Body of pancreas (tissue), 4 donors: Measurements from ENCODE around the gene GP2.

ENCODE experiments used
- CTCF ChIP-seq, 7 experiments: fragments of 450-650 bp in 4 of 7; fragments of 200-600 bp in 3 of 7; sonication (generic) in 3 of 7; IDR thresholded peaks; one replicate each; pipeline ENCODE4 v1.5.1; 2016 to 2019; ENCODE audit warnings: antibody characterized with exemption in 7 of 7
- POLR2A ChIP-seq, 3 donors: fragments of 450-650 bp; IDR thresholded peaks; one replicate each; pipeline ENCODE4 v1.6.1; 2016; ENCODE audit warnings: antibody characterized with exemption in 3 of 3, mild to moderate bottlenecking in 2 of 3

- TF ChIP-seq POLR2A (IDR thresholded peaks at IDR 0.05) (no peak), CTCF (IDR thresholded peaks at IDR 0.05) (peak in 6 of 7 experiments; percentile 29 to 55 (median 46))
Observed at GRCh38 chr16:20359997-20360396, 32.7 kb upstream of the GP2 start.
